SU-DHL-6 (cell line): Measurements from ENCODE around the gene N4BP2.
"Not testable (repeated sequence)": the region's sequence is repeated elsewhere in the genome, so short reads cannot be mapped to it uniquely, and the experiment has no call there.

ENCODE experiments used
- EZH2phosphoT487 ChIP-seq: fragments of 200-600 bp; sonication (generic), shearing (Covaris generic); conservative IDR thresholded peaks from 2 replicates; pipeline ENCODE4 v1.6.1; 2018; ENCODE audit warnings: mild to moderate bottlenecking, antibody characterized with exemption, low read length, moderate library complexity, mixed read lengths
- TF ChIP-seq, protein P1 (sequence below): fragments of 200-600 bp; sonication (generic); IDR thresholded peaks from one replicate; pipeline ENCODE4 v1.5.1; 2017; ENCODE audit warnings: antibody characterized with exemption, mild to moderate bottlenecking, low read length, moderate library complexity; ENCODE audit not compliant: insufficient read depth, poor library complexity, severe bottlenecking

DNA sequence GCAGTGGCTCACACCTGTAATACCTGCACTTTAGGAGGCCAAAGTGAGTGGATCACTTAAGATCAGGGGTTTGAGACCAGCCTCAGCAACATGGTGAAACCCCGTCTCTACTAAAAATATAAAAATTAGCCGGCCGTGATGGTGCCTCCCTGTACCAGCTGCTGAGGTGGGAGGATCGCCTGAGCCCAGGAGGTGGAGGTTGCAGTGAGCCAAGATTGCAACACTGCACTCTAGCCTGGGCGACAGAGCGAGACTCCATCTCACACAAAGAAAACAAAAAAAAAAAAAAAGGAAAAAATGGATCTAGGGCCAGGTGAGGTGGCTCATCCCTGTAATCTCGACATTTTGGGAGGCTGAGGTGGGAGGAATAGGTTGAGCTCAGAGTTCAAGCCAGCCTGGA, 32.6 kb upstream of the N4BP2 start:
- TF ChIP-seq, protein P1, sequence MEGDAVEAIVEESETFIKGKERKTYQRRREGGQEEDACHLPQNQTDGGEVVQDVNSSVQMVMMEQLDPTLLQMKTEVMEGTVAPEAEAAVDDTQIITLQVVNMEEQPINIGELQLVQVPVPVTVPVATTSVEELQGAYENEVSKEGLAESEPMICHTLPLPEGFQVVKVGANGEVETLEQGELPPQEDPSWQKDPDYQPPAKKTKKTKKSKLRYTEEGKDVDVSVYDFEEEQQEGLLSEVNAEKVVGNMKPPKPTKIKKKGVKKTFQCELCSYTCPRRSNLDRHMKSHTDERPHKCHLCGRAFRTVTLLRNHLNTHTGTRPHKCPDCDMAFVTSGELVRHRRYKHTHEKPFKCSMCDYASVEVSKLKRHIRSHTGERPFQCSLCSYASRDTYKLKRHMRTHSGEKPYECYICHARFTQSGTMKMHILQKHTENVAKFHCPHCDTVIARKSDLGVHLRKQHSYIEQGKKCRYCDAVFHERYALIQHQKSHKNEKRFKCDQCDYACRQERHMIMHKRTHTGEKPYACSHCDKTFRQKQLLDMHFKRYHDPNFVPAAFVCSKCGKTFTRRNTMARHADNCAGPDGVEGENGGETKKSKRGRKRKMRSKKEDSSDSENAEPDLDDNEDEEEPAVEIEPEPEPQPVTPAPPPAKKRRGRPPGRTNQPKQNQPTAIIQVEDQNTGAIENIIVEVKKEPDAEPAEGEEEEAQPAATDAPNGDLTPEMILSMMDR = not testable (repeated sequence)
- not testable (repeated sequence) for TF ChIP-seq EZH2phosphoT487
